ENCODE measurements around the gene RAB28. TPM values are rescaled to one million over a fixed set of nuclear protein-coding genes. Genes with fewer than 3 reads are reported as not detected.

Gene RAB28
- total and polyA plus RNA-seq, 2 of the 8 experiments (the other 6 are each of a cell fraction or from before 2014, with no cell fraction given), result 16.0 to 18.7 TPM

GRCh38 chr4:13367691-13368090 lies 116.4 kb downstream of the RAB28 start (continued):
- TF ChIP-seq KDM4A (IDR thresholded peaks at IDR 0.05; ENCODE audit: low read depth, low read length, severe bottlenecking), result no peak
- no peak for TF ChIP-seq TAF1 (IDR thresholded peaks at IDR 0.05; ENCODE audit: low read depth, low read length)
- no peak for TF ChIP-seq SIN3A (conservative IDR thresholded peaks at IDR 0.05 in 1 of 2, IDR thresholded peaks at IDR 0.05 in 1 of 2; ENCODE audit: low read depth in 1 of 2, low read length in 2 of 2)
- no peak for TF ChIP-seq SIRT6 (IDR thresholded peaks at IDR 0.05; ENCODE audit: low read length)
- no peak for TF ChIP-seq SIX5 (IDR thresholded peaks at IDR 0.05; ENCODE audit: low read depth, low read length)
- TF ChIP-seq NRF1 (IDR thresholded peaks at IDR 0.05; ENCODE audit: low read depth, low read length), result no peak
- TF ChIP-seq RXRA (IDR thresholded peaks at IDR 0.05; ENCODE audit: insufficient read depth, low read depth, low read length), result no peak
- TF ChIP-seq TCF12 (IDR thresholded peaks at IDR 0.05; ENCODE audit: low read depth, low read length), result no peak

Measured in H1 (cell line).